ENCODE results near the gene RPL32. TPM values are rescaled to one million over a fixed set of nuclear protein-coding genes. Genes with fewer than 3 reads are reported as not detected.

The RPL32 gene
- polyA plus RNA-seq, 1 of the 3 experiments (the other 2 are of a cell fraction) = 2,311 TPM

GRCh38 chr3:12870942-12871341 lies 29.6 kb upstream of the RPL32 start (continued):
- TF ChIP-seq CTCF (IDR thresholded peaks at IDR 0.05) = no peak
- no peak for TF ChIP-seq MXI1 (IDR thresholded peaks at IDR 0.05; ENCODE audit: low read depth, low read length)
- no peak for TF ChIP-seq EZH2phosphoT487 (IDR thresholded peaks at IDR 0.05; ENCODE audit: borderline replicate concordance, low read depth)

- Histone ChIP-seq H3F3A (replicated peaks; ENCODE audit: insufficient read depth) (no peaks in the 10 kb centered on the region), H3K4me2 (no peak overlapping the region), H3K9me3 (no peaks in the 10 kb centered on the region), H3K27me3 (ENCODE audit: insufficient read depth) (no peaks in the 10 kb centered on the region), H3K9me2 (no peaks in the 10 kb centered on the region), H3K27ac (ENCODE audit: low read depth in 2 of 2, low read length in 1 of 2) (no peak overlapping the region), H3K79me2 (ENCODE audit: insufficient read depth) (no peaks in the 10 kb centered on the region), H4K20me1 (ENCODE audit: insufficient read depth) (no peaks in the 10 kb centered on the region), H3K9ac (no peak overlapping the region), H2AFZ (ENCODE audit: low read depth) (no peak overlapping the region), H3K36me3 (replicated peaks in 1 of 2; ENCODE audit: control insufficient read depth in 1 of 2, insufficient read depth in 2 of 2, low read length in 1 of 2) (no peaks in the 10 kb centered on the region), H3K4me3 (ENCODE audit: low read depth in 2 of 2, low read length in 1 of 2) (no peak overlapping the region), H3K4me1 (ENCODE audit: control insufficient read depth in 1 of 2, insufficient read depth in 2 of 2, low read depth in 1 of 2, low read length in 1 of 2) (peaks cover 0 to 12% of the 10 kb centered on the region in 2 experiments; a peak in 1 of 4 replicates)
- no peak for TF ChIP-seq SMC3 (IDR thresholded peaks at IDR 0.05; ENCODE audit: low read depth, low read length)
- no peak for TF ChIP-seq USF1 (IDR thresholded peaks at IDR 0.05; ENCODE audit: borderline replicate concordance, low read depth)
- TF ChIP-seq MEF2A (IDR thresholded peaks at IDR 0.05; ENCODE audit: borderline replicate concordance, low read depth) = no peak
- TF ChIP-seq FOSL2 (IDR thresholded peaks at IDR 0.05; ENCODE audit: borderline replicate concordance, low read depth) = no peak
- TF ChIP-seq RXRA (IDR thresholded peaks at IDR 0.05; ENCODE audit: borderline replicate concordance, low read depth) = no peak
- no peak for TF ChIP-seq YY1 (IDR thresholded peaks at IDR 0.05; ENCODE audit: low read depth)
- no peak for TF ChIP-seq PBX3 (IDR thresholded peaks at IDR 0.05)
- no peak for TF ChIP-seq RFX5 (IDR thresholded peaks at IDR 0.05; ENCODE audit: low read length)
- TF ChIP-seq TAF1 (IDR thresholded peaks at IDR 0.05; ENCODE audit: borderline replicate concordance, low read depth, low read length) = no peak
- no peak for TF ChIP-seq SIN3A (IDR thresholded peaks at IDR 0.05; ENCODE audit: borderline replicate concordance, low read depth, low read length)
- TF ChIP-seq MAX (IDR thresholded peaks at IDR 0.05; ENCODE audit: low read depth) = no peak
- no peak for TF ChIP-seq REST (IDR thresholded peaks at IDR 0.05; ENCODE audit: low read depth, low read length)
- no peak for TF ChIP-seq NFIC (IDR thresholded peaks at IDR 0.05; ENCODE audit: borderline replicate concordance)
- TF ChIP-seq CHD2 (IDR thresholded peaks at IDR 0.05; ENCODE audit: low read length, partially characterized antibody) = no peak
- no peak for TF ChIP-seq GATA2 (CRISPR knock-in tag; IDR thresholded peaks at IDR 0.05)
- 26% methylated on average over 19 of the region's 28 CpGs for WGBS (ENCODE audit: low lambda C conversion rate)
- peak; percentile 81 for DNase-seq
- ChIA-PET CTCF (interaction anchor here (0.7 to 13.3 kb wide), 14 partner anchors 9 to 131 kb away, joined by 3 to 150 read pairs (median 4); no protein-coding TSS in a partner anchor), POLR2A (no interaction called here)
Observed at GRCh38 chr3:12869035-12869621, 27.8 kb upstream of the RPL32 start.

Data from SK-N-SH (cell line).